ENCODE data around the gene MINAR2.

MINAR2 gene

GRCh38 chr5:129745997-129746396, 1.9 kb upstream of the MINAR2 start:
- Histone ChIP-seq H3K9me3 (ENCODE audit: control insufficient read depth, insufficient read depth, low read length) (no peaks in the 10 kb centered on the region), H3K4me1 (ENCODE audit: control insufficient read depth, insufficient read depth, low read length) (peaks cover 7% of the 10 kb centered on the region; the same call in 1 of the 2 replicates), H3K4me3 (ENCODE audit: low read depth, low read length) (no peak overlapping the region), H3K9ac (ENCODE audit: low read depth, low read length) (no peak overlapping the region), H3K27ac (ENCODE audit: low read depth, low read length) (no peak overlapping the region), H3K27me3 (ENCODE audit: control insufficient read depth, insufficient read depth, low read length) (no peaks in the 10 kb centered on the region), H3K36me3 (ENCODE audit: control insufficient read depth, insufficient read depth, low read length) (no peaks in the 10 kb centered on the region)

DNA sequence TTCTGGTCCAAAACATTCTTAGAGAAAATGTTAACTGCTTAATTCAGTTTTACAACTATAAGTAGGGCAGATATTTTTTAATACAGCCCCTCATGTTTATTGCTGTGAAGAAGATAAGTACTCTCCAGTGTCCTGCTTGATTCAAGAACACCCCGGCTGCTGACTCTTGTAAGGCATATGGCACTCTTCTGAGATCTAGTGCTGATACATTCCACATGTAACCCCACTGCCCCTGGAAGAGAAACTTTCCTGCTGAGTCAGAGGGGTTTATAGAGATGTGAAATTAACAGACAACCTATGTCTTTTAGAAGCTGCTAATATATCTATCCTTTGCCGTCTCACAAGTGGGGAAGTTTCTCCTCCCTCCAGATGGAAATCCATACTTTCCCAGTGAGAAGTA, 1.0 kb upstream of the MINAR2 start:
- Histone ChIP-seq H3K4me3 (ENCODE audit: low read depth, low read length) (no peak overlapping the region), H3K4me1 (ENCODE audit: control insufficient read depth, insufficient read depth, low read length) (peaks cover 7% of the 10 kb centered on the region; the same call in 1 of the 2 replicates), H3K9me3 (ENCODE audit: control insufficient read depth, insufficient read depth, low read length) (no peaks in the 10 kb centered on the region), H3K9ac (ENCODE audit: low read depth, low read length) (no peak overlapping the region), H3K36me3 (ENCODE audit: control insufficient read depth, insufficient read depth, low read length) (no peaks in the 10 kb centered on the region), H3K27ac (ENCODE audit: low read depth, low read length) (no peak overlapping the region), H3K27me3 (ENCODE audit: control insufficient read depth, insufficient read depth, low read length) (no peaks in the 10 kb centered on the region)

- no peaks in the 10 kb centered on the region for H3K36me3 ChIP-seq (ENCODE audit: control insufficient read depth, insufficient read depth, low read length)
- no peak overlapping the region for H3K4me3 ChIP-seq (ENCODE audit: low read depth, low read length)
- no peaks in the 10 kb centered on the region for H3K27me3 ChIP-seq (ENCODE audit: control insufficient read depth, insufficient read depth, low read length)
- no peaks in the 10 kb centered on the region for H3K9me3 ChIP-seq (ENCODE audit: control insufficient read depth, insufficient read depth, low read length)
- H3K27ac ChIP-seq (ENCODE audit: low read depth, low read length) = no peak overlapping the region
- no peak overlapping the region for H3K9ac ChIP-seq (ENCODE audit: low read depth, low read length)
- H3K4me1 ChIP-seq (ENCODE audit: control insufficient read depth, insufficient read depth, low read length) = no peaks in the 10 kb centered on the region
These were observed 1.3 kb downstream of the MINAR2 start for GRCh38 chr5:129748913-129749880.

GRCh38 chr5:129760636-129761325, 12.9 kb downstream of the MINAR2 start:
- Histone ChIP-seq H3K27ac (ENCODE audit: low read depth, low read length) (no peak overlapping the region), H3K36me3 (ENCODE audit: control insufficient read depth, insufficient read depth, low read length) (no peaks in the 10 kb centered on the region), H3K9me3 (ENCODE audit: control insufficient read depth, insufficient read depth, low read length) (no peaks in the 10 kb centered on the region), H3K9ac (ENCODE audit: low read depth, low read length) (no peak overlapping the region), H3K27me3 (ENCODE audit: control insufficient read depth, insufficient read depth, low read length) (no peaks in the 10 kb centered on the region), H3K4me1 (ENCODE audit: control insufficient read depth, insufficient read depth, low read length) (peaks cover 5% of the 10 kb centered on the region; the same call in 1 of the 2 replicates), H3K4me3 (ENCODE audit: low read depth, low read length) (no peak overlapping the region)

GRCh38 chr5:129763651-129764050, 15.8 kb downstream of the MINAR2 start:
- Histone ChIP-seq H3K36me3 (ENCODE audit: control insufficient read depth, insufficient read depth, low read length) (no peaks in the 10 kb centered on the region), H3K4me3 (ENCODE audit: low read depth, low read length) (no peak overlapping the region), H3K4me1 (ENCODE audit: control insufficient read depth, insufficient read depth, low read length) (peaks cover 5% of the 10 kb centered on the region; the same call in 1 of the 2 replicates), H3K27me3 (ENCODE audit: control insufficient read depth, insufficient read depth, low read length) (no peaks in the 10 kb centered on the region), H3K9ac (ENCODE audit: low read depth, low read length) (no peak overlapping the region), H3K9me3 (ENCODE audit: control insufficient read depth, insufficient read depth, low read length) (no peaks in the 10 kb centered on the region), H3K27ac (ENCODE audit: low read depth, low read length) (no peak overlapping the region)

DNA sequence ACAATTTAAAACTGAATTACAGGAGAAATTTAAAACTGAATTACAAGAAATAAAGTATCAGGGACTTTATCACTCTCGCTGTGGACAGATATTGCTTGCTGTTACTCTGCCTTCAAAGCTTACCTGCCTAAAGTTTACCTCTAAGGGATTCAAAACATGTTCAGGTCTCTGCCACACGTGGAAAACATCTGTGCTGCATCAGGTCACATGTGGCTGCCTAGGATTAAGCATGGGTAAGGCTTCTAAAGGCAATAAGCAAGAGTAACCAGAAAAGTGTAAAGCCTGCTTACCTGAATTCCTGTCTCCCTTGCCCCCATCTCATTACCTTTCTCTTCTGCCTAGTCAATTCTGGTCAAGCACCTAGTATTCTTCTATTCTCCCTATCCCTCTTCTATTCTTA, 18.9 kb downstream of the MINAR2 start:
- Histone ChIP-seq H3K9me3 (ENCODE audit: control insufficient read depth, insufficient read depth, low read length) (no peaks in the 10 kb centered on the region), H3K9ac (ENCODE audit: low read depth, low read length) (no peak overlapping the region), H3K27me3 (ENCODE audit: control insufficient read depth, insufficient read depth, low read length) (no peaks in the 10 kb centered on the region), H3K4me1 (ENCODE audit: control insufficient read depth, insufficient read depth, low read length) (no peaks in the 10 kb centered on the region), H3K36me3 (ENCODE audit: control insufficient read depth, insufficient read depth, low read length) (no peaks in the 10 kb centered on the region), H3K27ac (ENCODE audit: low read depth, low read length) (no peak overlapping the region), H3K4me3 (ENCODE audit: low read depth, low read length) (no peak overlapping the region)

DNA sequence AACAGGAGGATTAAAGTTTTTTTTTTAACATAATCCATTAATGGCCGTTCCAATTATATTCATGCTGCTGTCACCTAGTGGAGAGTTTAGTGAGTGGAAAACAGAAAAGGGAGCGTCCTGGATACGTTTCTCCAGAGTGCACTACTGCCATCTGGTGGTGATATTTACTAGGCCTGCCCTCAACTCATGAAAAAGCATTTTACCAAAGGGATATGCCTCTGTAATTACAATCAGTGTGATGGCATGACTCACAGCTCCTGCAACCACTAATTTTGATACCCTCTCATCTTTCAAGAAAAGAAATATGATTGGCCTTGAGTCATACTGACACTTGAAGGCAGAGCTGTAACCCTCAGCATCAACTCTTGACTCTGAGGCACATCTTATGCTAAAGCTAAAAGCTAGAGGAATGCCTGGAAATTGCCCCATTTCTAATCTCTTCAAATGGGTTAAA, 20.1 kb downstream of the MINAR2 start:
- Histone ChIP-seq H3K27me3 (ENCODE audit: control insufficient read depth, insufficient read depth, low read length) (no peaks in the 10 kb centered on the region), H3K4me3 (ENCODE audit: low read depth, low read length) (no peak overlapping the region), H3K9ac (ENCODE audit: low read depth, low read length) (no peak overlapping the region), H3K4me1 (ENCODE audit: control insufficient read depth, insufficient read depth, low read length) (no peaks in the 10 kb centered on the region), H3K36me3 (ENCODE audit: control insufficient read depth, insufficient read depth, low read length) (no peaks in the 10 kb centered on the region), H3K9me3 (ENCODE audit: control insufficient read depth, insufficient read depth, low read length) (no peaks in the 10 kb centered on the region), H3K27ac (ENCODE audit: low read depth, low read length) (no peak overlapping the region)

- no peaks in the 10 kb centered on the region for H3K9me3 ChIP-seq (ENCODE audit: control insufficient read depth, insufficient read depth, low read length)
- H3K4me1 ChIP-seq (ENCODE audit: control insufficient read depth, insufficient read depth, low read length) = no peaks in the 10 kb centered on the region
- H3K9ac ChIP-seq (ENCODE audit: low read depth, low read length) = no peak overlapping the region
- H3K27ac ChIP-seq (ENCODE audit: low read depth, low read length) = no peak overlapping the region
- H3K4me3 ChIP-seq (ENCODE audit: low read depth, low read length) = no peak overlapping the region
- no peaks in the 10 kb centered on the region for H3K27me3 ChIP-seq (ENCODE audit: control insufficient read depth, insufficient read depth, low read length)
- no peaks in the 10 kb centered on the region for H3K36me3 ChIP-seq (ENCODE audit: control insufficient read depth, insufficient read depth, low read length)
These were observed 20.8 kb downstream of the MINAR2 start for GRCh38 chr5:129768735-129769134.

GRCh38 chr5:129770024-129770820, 22.3 kb downstream of the MINAR2 start:
- Histone ChIP-seq H3K4me3 (ENCODE audit: low read depth, low read length) (no peak overlapping the region), H3K9me3 (ENCODE audit: control insufficient read depth, insufficient read depth, low read length) (no peaks in the 10 kb centered on the region), H3K9ac (ENCODE audit: low read depth, low read length) (no peak overlapping the region), H3K27ac (ENCODE audit: low read depth, low read length) (no peak overlapping the region), H3K27me3 (ENCODE audit: control insufficient read depth, insufficient read depth, low read length) (no peaks in the 10 kb centered on the region), H3K36me3 (ENCODE audit: control insufficient read depth, insufficient read depth, low read length) (no peaks in the 10 kb centered on the region), H3K4me1 (ENCODE audit: control insufficient read depth, insufficient read depth, low read length) (no peaks in the 10 kb centered on the region)

DNA sequence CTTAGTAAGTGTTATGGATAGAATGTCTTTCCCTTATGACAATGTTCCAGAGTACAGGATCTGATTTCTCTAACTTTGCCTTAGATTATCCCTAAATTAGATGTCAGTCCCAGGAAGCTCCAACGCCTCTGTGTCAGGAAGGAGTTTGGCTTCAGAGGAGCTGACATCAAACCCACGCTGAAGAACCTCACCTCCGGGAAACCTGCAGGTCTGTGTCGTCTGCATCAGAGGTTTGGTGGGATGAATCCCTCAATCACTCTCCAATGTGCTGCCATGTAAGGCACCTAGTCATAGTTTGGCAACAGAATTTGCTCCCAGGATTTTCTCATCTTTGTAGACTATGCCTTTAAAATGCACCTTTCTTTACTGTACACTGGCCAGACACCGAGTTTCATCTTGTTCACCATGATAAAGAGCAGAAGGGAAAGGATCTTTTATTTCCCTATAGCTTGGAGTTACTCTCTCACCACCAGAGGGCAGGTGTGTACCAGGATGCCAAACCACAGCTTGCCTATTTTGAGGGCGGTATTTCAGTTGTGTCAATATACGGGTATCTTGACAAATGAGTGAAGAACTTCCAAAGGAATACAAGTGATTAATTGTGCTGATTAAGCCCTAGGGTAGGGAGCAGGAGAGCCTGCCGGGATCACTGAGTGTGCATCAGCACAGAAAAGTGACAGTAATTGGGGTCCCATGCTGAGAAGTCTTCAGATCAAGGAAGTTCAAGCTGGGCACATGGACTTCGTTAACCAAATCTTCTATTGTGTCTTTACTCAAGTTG, 23.4 kb downstream of the MINAR2 start:
- Histone ChIP-seq H3K9ac (ENCODE audit: low read depth, low read length) (no peak overlapping the region), H3K9me3 (ENCODE audit: control insufficient read depth, insufficient read depth, low read length) (no peaks in the 10 kb centered on the region), H3K36me3 (ENCODE audit: control insufficient read depth, insufficient read depth, low read length) (no peaks in the 10 kb centered on the region), H3K27ac (ENCODE audit: low read depth, low read length) (no peak overlapping the region), H3K4me1 (ENCODE audit: control insufficient read depth, insufficient read depth, low read length) (no peaks in the 10 kb centered on the region), H3K27me3 (ENCODE audit: control insufficient read depth, insufficient read depth, low read length) (no peaks in the 10 kb centered on the region), H3K4me3 (ENCODE audit: low read depth, low read length) (no peak overlapping the region)
